T-helper 1 cell treated with Interleukin-12 subunit alpha and Interleukin-12 subunit beta and Interleukin-4 antibody, amounts not matched to agents 30 μg/mL and 1 μg/mL, for 36 hours (primary cell): Measurements from ENCODE around the gene NRIP1.

Source experiments
- H3K27ac Mint-ChIP-seq: one replicate; pipeline ENCODE4 v1.8.0; 2021; ENCODE audit warnings: mild to moderate bottlenecking, mixed read lengths
- H3K27me3 Mint-ChIP-seq: one replicate; pipeline ENCODE4 v1.8.0; 2021; ENCODE audit warnings: low read depth, mixed read lengths
- H3K36me3 Mint-ChIP-seq: one replicate; pipeline ENCODE4 v1.8.0; 2021; ENCODE audit warnings: low read depth, mixed read lengths
- H3K4me1 Mint-ChIP-seq: one replicate; pipeline ENCODE4 v1.8.0; 2021; ENCODE audit warnings: low read depth, mixed read lengths
- H3K4me3 Mint-ChIP-seq: one replicate; pipeline ENCODE4 v1.8.0; 2021; ENCODE audit warnings: mild to moderate bottlenecking, moderate library complexity, mixed read lengths
- H3K9me3 Mint-ChIP-seq: one replicate; pipeline ENCODE4 v1.8.0; 2021; ENCODE audit warnings: mixed read lengths

Gene NRIP1

DNA sequence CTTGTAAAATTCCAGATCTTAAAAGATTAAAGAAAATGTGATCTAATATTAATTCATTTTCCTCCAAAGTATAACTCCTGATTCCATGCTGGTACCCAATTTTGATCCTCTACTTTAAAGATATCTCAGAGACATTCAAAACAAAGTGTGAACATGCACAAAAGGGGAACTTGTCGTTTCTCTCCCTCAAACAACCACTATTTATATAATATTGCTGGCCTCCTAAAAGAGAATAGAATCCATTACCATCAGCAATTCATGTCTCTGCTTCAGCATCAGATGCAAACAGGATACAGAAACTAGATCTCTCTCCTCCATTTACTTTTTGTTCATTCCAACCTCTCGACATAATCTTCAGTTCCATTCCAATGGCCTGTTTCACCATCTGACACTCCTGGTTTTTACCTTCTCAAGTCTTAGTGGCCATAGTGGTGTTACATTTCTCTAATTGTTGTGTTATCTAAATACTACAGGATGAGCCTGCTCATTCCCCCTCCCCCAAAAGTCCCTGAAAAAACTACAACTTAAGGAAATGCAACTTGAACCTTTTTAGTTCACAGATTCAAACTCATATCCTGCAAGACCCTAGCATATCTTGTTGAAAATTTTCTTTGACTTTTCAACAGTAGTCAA is 4.1 kb downstream of the NRIP1 start:
- H3K36me3 Mint-ChIP-seq, result peaks cover 2% of the 10 kb centered on the region
- peaks cover 21% of the 10 kb centered on the region for H3K27me3 Mint-ChIP-seq
- H3K4me1 Mint-ChIP-seq, result peaks cover 62% of the 10 kb centered on the region
- no peak overlapping the region for H3K27ac Mint-ChIP-seq
- no peaks in the 10 kb centered on the region for H3K9me3 Mint-ChIP-seq
- H3K4me3 Mint-ChIP-seq, result peak overlapping the region; percentile 8

DNA sequence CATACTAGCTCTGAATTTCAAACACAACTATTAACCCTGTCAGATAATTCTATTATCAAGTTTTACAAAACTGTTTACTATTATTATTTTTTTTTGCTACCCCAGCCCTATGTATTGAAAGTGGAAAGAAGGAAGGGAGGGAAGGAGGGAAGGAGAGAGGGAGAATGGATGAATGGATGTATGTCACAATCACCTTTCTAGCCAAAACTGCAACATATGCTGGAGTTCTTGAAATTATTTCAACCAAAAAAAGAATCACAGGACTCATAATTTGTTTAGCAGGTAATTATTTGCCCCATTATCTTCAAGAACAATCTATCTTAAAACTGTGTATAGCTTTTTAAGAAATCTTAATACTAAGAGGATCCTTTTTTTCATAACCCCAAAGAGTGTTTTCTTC is 5.4 kb downstream of the NRIP1 start:
- Mint-ChIP-seq H3K4me3 (no peak overlapping the region), H3K9me3 (no peaks in the 10 kb centered on the region), H3K27me3 (peaks cover 21% of the 10 kb centered on the region), H3K27ac (no peak overlapping the region), H3K36me3 (peaks cover 2% of the 10 kb centered on the region), H3K4me1 (peaks cover 59% of the 10 kb centered on the region)

DNA sequence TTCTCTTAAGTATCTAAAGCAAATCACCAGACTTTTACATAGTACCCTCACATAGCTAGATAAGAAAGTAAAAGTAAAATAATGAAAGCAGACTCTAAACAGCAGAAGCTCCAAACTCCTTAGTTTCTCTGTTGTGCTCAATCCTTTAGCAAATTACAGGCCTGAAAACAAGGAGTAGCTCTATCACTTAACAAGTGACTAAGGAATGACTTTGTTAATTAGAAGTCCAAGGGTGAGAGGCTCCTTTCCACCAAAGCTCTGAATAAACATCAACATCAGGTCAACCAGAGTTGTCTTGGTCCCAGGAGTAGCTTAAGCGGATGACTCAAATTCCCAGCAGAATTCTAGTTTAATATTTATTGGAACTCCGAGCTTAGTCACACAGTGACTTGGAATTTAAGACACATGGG is 5.9 kb downstream of the NRIP1 start:
- H3K27ac Mint-ChIP-seq, result peak overlapping the region; percentile 43
- peaks cover 59% of the 10 kb centered on the region for H3K4me1 Mint-ChIP-seq
- H3K4me3 Mint-ChIP-seq, result peak overlapping the region; percentile 52
- H3K27me3 Mint-ChIP-seq, result peaks cover 21% of the 10 kb centered on the region
- peaks cover 2% of the 10 kb centered on the region for H3K36me3 Mint-ChIP-seq
- no peaks in the 10 kb centered on the region for H3K9me3 Mint-ChIP-seq

- peak overlapping the region; percentile 1 for H3K4me3 Mint-ChIP-seq
- peaks cover 6% of the 10 kb centered on the region for H3K27me3 Mint-ChIP-seq
- peaks cover 2% of the 10 kb centered on the region for H3K36me3 Mint-ChIP-seq
- H3K4me1 Mint-ChIP-seq, result peaks cover 50% of the 10 kb centered on the region
- H3K27ac Mint-ChIP-seq, result no peak overlapping the region
- no peaks in the 10 kb centered on the region for H3K9me3 Mint-ChIP-seq
Measured at GRCh38 chr21:15057285-15057684, 7.5 kb downstream of the NRIP1 start.

- H3K4me3 Mint-ChIP-seq, result no peak overlapping the region
- H3K27ac Mint-ChIP-seq, result no peak overlapping the region
- H3K36me3 Mint-ChIP-seq, result no peaks in the 10 kb centered on the region
- H3K4me1 Mint-ChIP-seq, result peaks cover 50% of the 10 kb centered on the region
- no peaks in the 10 kb centered on the region for H3K27me3 Mint-ChIP-seq
- no peaks in the 10 kb centered on the region for H3K9me3 Mint-ChIP-seq
Measured at GRCh38 chr21:15054606-15055239, 10.1 kb downstream of the NRIP1 start.

GRCh38 chr21:15054089-15054488 is 10.7 kb downstream of the NRIP1 start:
- Mint-ChIP-seq H3K27me3 (no peaks in the 10 kb centered on the region), H3K36me3 (no peaks in the 10 kb centered on the region), H3K9me3 (no peaks in the 10 kb centered on the region), H3K27ac (no peak overlapping the region), H3K4me1 (peaks cover 47% of the 10 kb centered on the region), H3K4me3 (no peak overlapping the region)

DNA sequence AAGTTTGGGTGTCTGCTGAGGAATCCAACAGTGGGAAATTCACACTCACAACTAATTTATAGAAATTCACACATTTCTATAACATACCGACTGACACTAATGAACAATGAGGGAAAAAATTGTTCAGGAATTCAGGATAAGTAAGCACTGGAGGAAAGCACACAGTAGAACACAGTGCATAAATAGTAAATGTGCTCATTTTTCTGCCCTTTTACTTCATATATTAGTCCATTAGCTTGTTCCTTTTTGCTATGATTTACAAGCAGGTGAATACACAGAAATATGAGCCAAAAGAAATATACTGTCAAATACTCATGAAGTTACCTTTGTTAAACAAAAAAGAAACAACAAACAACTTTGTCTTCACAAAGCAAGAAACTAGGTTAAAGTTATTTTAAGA is 11.3 kb downstream of the NRIP1 start:
- H3K36me3 Mint-ChIP-seq, result no peaks in the 10 kb centered on the region
- H3K4me1 Mint-ChIP-seq, result peaks cover 41% of the 10 kb centered on the region
- no peak overlapping the region for H3K4me3 Mint-ChIP-seq
- no peak overlapping the region for H3K27ac Mint-ChIP-seq
- no peaks in the 10 kb centered on the region for H3K27me3 Mint-ChIP-seq
- H3K9me3 Mint-ChIP-seq, result no peaks in the 10 kb centered on the region

GRCh38 chr21:15052459-15052763 is 12.4 kb downstream of the NRIP1 start:
- no peak overlapping the region for H3K27ac Mint-ChIP-seq
- H3K27me3 Mint-ChIP-seq, result no peaks in the 10 kb centered on the region
- no peaks in the 10 kb centered on the region for H3K9me3 Mint-ChIP-seq
- peak overlapping the region; percentile 55 for H3K4me3 Mint-ChIP-seq
- H3K4me1 Mint-ChIP-seq, result peaks cover 35% of the 10 kb centered on the region
- H3K36me3 Mint-ChIP-seq, result no peaks in the 10 kb centered on the region

- no peaks in the 10 kb centered on the region for H3K36me3 Mint-ChIP-seq
- peak overlapping the region; percentile 46 for H3K27ac Mint-ChIP-seq
- H3K4me1 Mint-ChIP-seq, result peaks cover 29% of the 10 kb centered on the region
- H3K4me3 Mint-ChIP-seq, result peak overlapping the region; percentile 55
- no peaks in the 10 kb centered on the region for H3K27me3 Mint-ChIP-seq
- H3K9me3 Mint-ChIP-seq, result no peaks in the 10 kb centered on the region
Measured at GRCh38 chr21:15051644-15052458, 12.9 kb downstream of the NRIP1 start.

- H3K4me3 Mint-ChIP-seq, result peak overlapping the region; percentile 0
- H3K27me3 Mint-ChIP-seq, result no peaks in the 10 kb centered on the region
- no peaks in the 10 kb centered on the region for H3K36me3 Mint-ChIP-seq
- H3K27ac Mint-ChIP-seq, result no peak overlapping the region
- peaks cover 24% of the 10 kb centered on the region for H3K4me1 Mint-ChIP-seq
- H3K9me3 Mint-ChIP-seq, result no peaks in the 10 kb centered on the region
Measured at GRCh38 chr21:15050568-15051377, 14.0 kb downstream of the NRIP1 start.

DNA sequence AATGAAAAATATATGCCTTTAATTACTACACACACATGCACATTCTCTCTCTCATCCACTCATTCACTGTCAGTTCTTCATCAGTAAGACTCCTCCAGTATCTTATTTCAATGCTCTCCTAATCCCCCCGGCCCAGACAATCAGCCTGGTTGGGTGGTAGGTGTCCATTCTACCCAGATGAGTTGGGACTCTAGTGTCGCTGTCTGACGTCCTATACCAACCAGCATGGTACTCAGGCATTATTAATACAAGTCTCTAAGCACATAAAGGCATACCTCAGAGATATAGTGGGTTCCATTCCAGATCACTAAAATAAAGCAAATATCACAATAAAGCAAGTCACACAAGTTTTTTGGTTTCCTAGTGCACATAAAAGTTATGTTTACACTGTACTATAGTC is 19.8 kb downstream of the NRIP1 start:
- H3K4me3 Mint-ChIP-seq, result no peak overlapping the region

GRCh38 chr21:15042531-15042930 is 22.3 kb downstream of the NRIP1 start:
- Mint-ChIP-seq H3K27me3 (no peaks in the 10 kb centered on the region), H3K4me1 (no peaks in the 10 kb centered on the region), H3K4me3 (no peak overlapping the region), H3K9me3 (peaks cover 4% of the 10 kb centered on the region), H3K27ac (no peak overlapping the region), H3K36me3 (peaks cover 14% of the 10 kb centered on the region)

More for the DNA sequence above, 19.8 kb downstream of the NRIP1 start:
- Mint-ChIP-seq H3K4me1 (no peaks in the 10 kb centered on the region), H3K27ac (no peak overlapping the region), H3K36me3 (peaks cover 9% of the 10 kb centered on the region), H3K9me3 (peaks cover 4% of the 10 kb centered on the region), H3K27me3 (no peaks in the 10 kb centered on the region)

GRCh38 chr21:15039607-15040299 is 25.0 kb downstream of the NRIP1 start:
- H3K36me3 Mint-ChIP-seq, result peaks cover 14% of the 10 kb centered on the region
- no peak overlapping the region for H3K4me3 Mint-ChIP-seq
- H3K9me3 Mint-ChIP-seq, result peaks cover 4% of the 10 kb centered on the region
- H3K27ac Mint-ChIP-seq, result no peak overlapping the region
- no peaks in the 10 kb centered on the region for H3K27me3 Mint-ChIP-seq
- H3K4me1 Mint-ChIP-seq, result peaks cover 4% of the 10 kb centered on the region

DNA sequence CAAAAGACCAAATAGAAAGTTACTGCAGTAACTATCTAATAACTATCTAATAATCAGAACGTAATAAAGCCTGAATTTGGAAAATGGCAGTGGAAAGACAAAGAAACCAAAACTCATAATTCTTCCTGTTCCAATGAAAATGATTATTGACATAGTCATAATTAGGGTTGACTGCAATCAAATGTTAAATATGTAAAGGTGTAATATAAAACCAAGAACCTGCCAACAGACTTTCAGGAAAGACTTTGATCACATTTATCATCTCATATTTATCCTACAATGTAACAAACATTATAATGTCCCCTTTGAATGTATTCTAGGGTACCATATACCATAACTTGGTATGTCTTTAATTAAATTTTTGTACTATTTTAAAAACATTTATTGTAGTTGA is 26.9 kb downstream of the NRIP1 start:
- H3K27ac Mint-ChIP-seq, result no peak overlapping the region
- no peaks in the 10 kb centered on the region for H3K27me3 Mint-ChIP-seq
- H3K4me3 Mint-ChIP-seq, result no peak overlapping the region
- H3K4me1 Mint-ChIP-seq, result peaks cover 8% of the 10 kb centered on the region
- H3K36me3 Mint-ChIP-seq, result peaks cover 13% of the 10 kb centered on the region
- peaks cover 3% of the 10 kb centered on the region for H3K9me3 Mint-ChIP-seq
